HuH-7.5 (cell line): ENCODE measurements around the gene GPR35.

Experiments
- DNase-seq: peaks from one replicate; pipeline ENCODE4 v3.0.0; 2011; ENCODE audit warnings: low spot score

Gene GPR35

GRCh38 chr2:240624950-240625621, at the start of gene GPR35:
Gene GPR35 (plus strand): TSS chr2:240625480. CDS start chr2:240629953, 4,473 bp downstream.
- DNase-seq: no peak

- DNase-seq: no peak
Observed at GRCh38 chr2:240576036-240576435, 49.2 kb upstream of the GPR35 start.

GRCh38 chr2:240576436-240577205, 48.7 kb upstream of the GPR35 start:
- DNase-seq: no peak

GRCh38 chr2:240577281-240578109, 47.8 kb upstream of the GPR35 start:
- no peak for DNase-seq

GRCh38 chr2:240578110-240578450, 47.2 kb upstream of the GPR35 start:
- no peak for DNase-seq

- no peak for DNase-seq
Observed at GRCh38 chr2:240578488-240578887, 46.8 kb upstream of the GPR35 start.

- DNase-seq: no peak
Observed at GRCh38 chr2:240579071-240579762, 46.1 kb upstream of the GPR35 start.

GRCh38 chr2:240579771-240580614, 45.3 kb upstream of the GPR35 start:
- DNase-seq: no peak

- no peak for DNase-seq
Observed at GRCh38 chr2:240581811-240582210, 43.5 kb upstream of the GPR35 start.

- DNase-seq: no peak
Observed at GRCh38 chr2:240582781-240583180, 42.5 kb upstream of the GPR35 start.

- no peak for DNase-seq
Observed at GRCh38 chr2:240583774-240584173, 41.5 kb upstream of the GPR35 start.

- no peak for DNase-seq
Observed at GRCh38 chr2:240584486-240585031, 40.7 kb upstream of the GPR35 start.

GRCh38 chr2:240585101-240585500, 40.2 kb upstream of the GPR35 start:
- no peak for DNase-seq

GRCh38 chr2:240585681-240586197, 39.5 kb upstream of the GPR35 start:
- no peak for DNase-seq

- DNase-seq: peak; percentile 97
Observed at GRCh38 chr2:240586198-240586918, 38.9 kb upstream of the GPR35 start, which contains the start of gene CAPN10. Gene CAPN10 (plus strand): TSS chr2:240586734. CDS start chr2:240586912, 178 bp downstream.

- peak; percentile 75 for DNase-seq
Observed at GRCh38 chr2:240586919-240587800, 38.1 kb upstream of the GPR35 start.

- DNase-seq: no peak
Observed at GRCh38 chr2:240588006-240588655, 37.1 kb upstream of the GPR35 start.

GRCh38 chr2:240588669-240589068, 36.6 kb upstream of the GPR35 start:
- no peak for DNase-seq
